GM13977 (cell line): ENCODE results near the gene CADM2.

Source experiments
- DNase-seq: peaks from one replicate; pipeline ENCODE4 v3.0.0; 2012; ENCODE audit warnings: low spot score
- CTCF ChIP-seq: IDR thresholded peaks from 2 replicates; pipeline ENCODE4 v1.5.1; 2012; ENCODE audit warnings: mild to moderate bottlenecking, control low read depth; ENCODE audit not compliant: insufficient read depth; ENCODE audit errors: extremely low read depth, missing control alignments
- in situ Hi-C: fragments of 300-500 bp; cut with MboI; formaldehyde crosslinking; loops from one replicate; pipeline ENCODE4 v1.12.0; 2022; ENCODE audit warnings: low sequenced_read_pairs, low pct_unique_long_range_greater_than_20kb, mixed read lengths, inconsistent platforms; ENCODE audit not compliant: unreplicated experiment

Gene CADM2

GRCh38 chr3:85835857-85836440, 877.2 kb downstream of the CADM2 start:
- no peak for TF ChIP-seq CTCF
- in situ Hi-C loops, result no loop called here
- DNase-seq, result no peak

- no peak for TF ChIP-seq CTCF
- in situ Hi-C loops, result no loop called here
- DNase-seq, result no peak
These were observed 878.6 kb downstream of the CADM2 start for GRCh38 chr3:85837402-85837801.

- DNase-seq, result no peak
- TF ChIP-seq CTCF, result no peak
- in situ Hi-C loops, result no loop called here
These were observed 880.1 kb downstream of the CADM2 start for GRCh38 chr3:85838921-85839320.

- in situ Hi-C loops, result no loop called here
- no peak for DNase-seq
- no peak for TF ChIP-seq CTCF
These were observed 883.3 kb downstream of the CADM2 start for GRCh38 chr3:85842081-85842480.

- no peak for TF ChIP-seq CTCF
- in situ Hi-C loops, result no loop called here
- DNase-seq, result no peak
These were observed 888.2 kb downstream of the CADM2 start for GRCh38 chr3:85846940-85847339.

- no peak for TF ChIP-seq CTCF
- DNase-seq, result no peak
- in situ Hi-C loops, result no loop called here
These were observed 892.3 kb downstream of the CADM2 start for GRCh38 chr3:85851071-85851470.

GRCh38 chr3:85853805-85854204, 895.0 kb downstream of the CADM2 start:
- no peak for DNase-seq
- in situ Hi-C loops, result no loop called here

More at GRCh38 chr3:85853805-85854204, 895.0 kb downstream of the CADM2 start:
- TF ChIP-seq CTCF, result no peak
